GM21526 (cell line): ENCODE results near the gene EFCAB9.

Experiments
- ATAC-seq: cut with Tn5 transposase; IDR thresholded peaks from one replicate; pipeline ENCODE4 v1.9.1; 2021; ENCODE audit warnings: moderate library complexity; ENCODE audit not compliant: unreplicated experiment, low FRiP score

The EFCAB9 gene

DNA sequence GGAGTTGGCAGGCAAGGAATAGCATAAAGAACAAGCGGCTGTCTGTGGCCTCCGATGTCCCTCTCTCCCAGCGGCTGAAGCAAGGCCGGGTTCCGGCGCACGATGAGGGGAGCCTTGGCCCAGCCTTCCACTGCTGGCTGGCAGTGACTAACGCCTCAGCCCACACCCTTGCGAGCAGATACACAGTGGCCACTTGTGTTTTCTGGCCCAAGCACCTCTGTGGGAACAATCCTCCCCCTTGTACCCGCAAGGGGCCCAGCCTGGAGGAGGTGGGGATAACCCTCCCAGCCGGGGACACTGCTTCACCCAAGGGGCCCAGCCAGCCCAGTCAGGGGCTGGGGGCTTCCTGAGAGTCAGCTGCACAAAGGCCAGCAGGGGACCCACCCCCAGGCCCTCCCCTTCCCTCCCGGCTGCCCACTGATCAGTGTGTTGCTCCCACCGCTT is 29.2 kb upstream of the EFCAB9 start:
- ATAC-seq: no peak

DNA sequence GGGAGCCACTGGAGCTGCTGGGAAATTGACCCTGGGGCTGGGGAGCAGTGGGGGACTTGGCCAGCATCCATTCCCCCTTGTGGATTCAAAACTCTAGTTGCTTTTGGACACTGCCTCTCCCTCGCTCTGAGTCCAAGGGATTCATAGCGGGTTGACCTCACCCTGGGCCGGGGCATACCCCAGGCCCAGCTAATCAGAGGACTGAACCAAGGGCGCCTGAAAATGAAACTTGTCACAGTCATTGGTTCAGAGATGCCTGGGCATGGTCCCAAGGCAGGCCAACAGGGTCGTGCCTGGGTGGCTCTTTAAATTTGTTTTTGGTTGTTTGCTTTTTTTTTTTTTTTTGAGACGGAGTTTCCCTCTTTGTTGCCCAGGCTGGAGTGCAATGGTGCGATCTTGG is 28.5 kb upstream of the EFCAB9 start:
- ATAC-seq: no peak

DNA sequence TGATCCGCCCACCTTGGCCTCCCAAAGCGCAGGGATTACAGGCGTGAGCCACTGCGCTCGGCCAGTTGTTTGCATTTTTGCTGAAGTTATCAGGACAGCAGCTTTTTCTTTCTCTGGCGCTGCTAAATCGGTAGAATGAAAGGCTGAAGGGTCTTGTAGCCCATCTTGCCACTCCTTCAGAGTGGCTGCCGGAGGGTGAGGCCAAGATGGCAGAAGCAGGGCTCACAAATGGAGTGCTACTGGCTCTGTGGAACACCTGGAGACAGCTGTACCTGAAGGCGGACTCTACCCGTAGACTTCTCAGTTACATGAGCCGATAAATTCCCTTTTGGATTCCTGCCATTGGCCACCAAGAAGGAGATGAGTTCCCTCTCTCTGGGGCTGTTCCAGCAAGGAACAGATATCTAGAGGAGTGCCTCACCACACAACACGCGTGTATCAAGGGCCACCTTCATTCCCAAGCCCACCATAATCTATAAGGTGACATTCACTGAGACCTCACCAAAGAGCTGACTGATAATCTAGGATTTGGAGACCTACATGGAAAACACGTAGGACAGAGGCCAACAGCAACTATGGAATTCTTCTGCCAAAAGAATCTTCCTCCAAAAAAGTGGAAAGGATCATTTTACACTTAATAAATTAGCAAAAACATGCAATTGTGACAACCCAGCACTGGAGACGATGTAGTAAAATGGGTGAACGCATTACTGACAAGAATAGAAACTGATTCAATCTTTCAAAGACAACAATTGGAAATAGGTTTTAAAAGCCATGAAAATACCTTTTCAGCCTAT is 27.7 kb upstream of the EFCAB9 start:
- no peak for ATAC-seq

DNA sequence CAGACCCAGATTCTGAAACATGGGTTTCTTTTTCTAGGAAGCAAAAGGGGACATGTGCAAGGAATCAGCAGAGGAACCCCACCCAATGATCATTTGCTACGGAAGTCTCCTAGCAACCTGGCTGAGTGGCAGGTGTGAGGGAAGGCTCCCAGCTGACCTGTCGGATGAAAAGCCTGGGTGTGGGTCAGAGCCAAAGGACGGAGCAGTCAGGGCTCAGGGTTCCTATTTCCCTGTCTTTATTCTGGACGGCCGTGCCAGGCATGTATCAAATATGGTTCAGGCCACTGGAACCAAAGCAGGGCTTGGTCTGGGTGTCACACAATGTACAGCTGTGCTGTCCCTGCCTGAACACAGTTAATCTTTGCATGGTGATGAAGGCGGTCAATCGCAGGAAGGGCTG is 26.1 kb upstream of the EFCAB9 start:
- ATAC-seq: no peak

DNA sequence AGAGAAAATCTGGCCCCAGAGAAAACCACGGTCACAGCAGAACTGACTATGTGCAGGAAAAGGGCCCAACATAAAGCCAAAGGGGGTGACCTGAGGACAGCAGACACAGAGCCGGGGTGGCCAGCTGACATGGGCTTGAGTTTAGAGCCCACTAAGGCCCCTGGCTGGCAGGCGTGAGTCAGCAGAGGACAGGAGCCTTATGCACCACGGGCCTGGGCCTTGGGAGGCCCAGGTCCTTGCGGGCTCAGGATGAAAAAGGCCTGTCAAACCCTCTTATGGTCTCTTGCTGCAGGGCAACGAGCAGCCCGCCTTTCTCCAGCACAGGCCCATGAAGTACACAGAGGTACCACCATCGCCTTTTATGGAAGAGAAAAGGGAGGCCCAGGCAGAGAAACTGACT is 25.7 kb upstream of the EFCAB9 start:
- no peak for ATAC-seq

DNA sequence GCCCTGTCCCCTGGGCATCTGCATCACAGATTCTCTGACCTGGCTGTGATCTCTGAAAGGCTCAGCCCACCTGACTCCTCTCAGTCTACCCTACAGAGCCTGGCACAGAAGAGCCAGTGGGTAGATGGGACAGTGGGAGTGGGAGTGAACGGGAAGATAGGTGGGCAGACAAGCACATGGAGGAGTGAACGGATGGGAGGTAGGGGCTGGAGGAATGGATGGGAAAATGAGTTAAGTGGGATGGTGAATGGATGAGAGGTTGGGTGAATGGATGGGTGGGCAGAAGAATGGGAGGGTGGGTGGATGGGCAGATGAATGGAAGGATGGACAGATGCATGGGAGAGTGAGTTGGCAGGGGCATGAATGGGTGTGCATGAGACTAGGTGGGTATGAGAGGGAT is 24.8 kb upstream of the EFCAB9 start:
- ATAC-seq: no peak

DNA sequence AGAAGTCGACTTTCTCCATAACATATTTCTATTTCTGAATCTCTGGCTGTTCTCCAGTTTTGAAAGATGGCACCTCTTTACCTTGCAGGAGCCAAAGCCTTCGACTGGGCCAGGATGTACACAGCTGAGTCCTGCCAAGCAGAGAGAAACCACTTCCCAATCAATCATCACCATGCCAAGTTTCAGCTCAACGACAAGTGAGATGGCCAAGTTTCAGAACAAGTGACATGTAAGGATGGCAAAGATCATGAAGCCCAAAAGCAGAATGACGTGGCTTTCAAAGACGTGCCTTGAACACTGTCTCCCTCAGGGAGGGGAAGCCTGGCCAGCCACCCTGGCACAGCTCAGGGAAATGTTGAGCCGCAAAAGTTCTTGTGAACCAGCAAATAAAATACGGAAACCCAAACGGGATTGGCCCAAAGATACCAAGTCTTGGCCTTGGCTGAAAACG is 23.7 kb upstream of the EFCAB9 start:
- no peak for ATAC-seq

DNA sequence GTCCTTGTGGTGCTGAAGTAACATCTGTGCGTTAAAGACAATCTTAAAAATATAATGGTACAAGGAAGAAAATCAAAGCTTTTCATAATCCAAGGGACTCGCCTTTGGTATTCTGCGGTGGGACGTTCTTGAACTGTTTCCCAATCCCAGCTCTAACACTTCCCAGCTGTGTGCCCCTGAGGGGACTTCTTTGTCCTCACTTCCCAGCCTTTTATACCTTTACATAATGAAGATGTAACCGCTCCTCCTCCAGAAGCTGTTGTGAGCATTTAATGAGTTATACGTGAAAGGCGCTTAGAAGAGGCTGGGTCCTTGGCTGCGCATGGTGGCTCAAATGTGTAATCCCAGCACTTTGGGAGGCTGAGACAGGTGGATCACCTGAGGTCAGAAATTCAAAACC is 22.9 kb upstream of the EFCAB9 start:
- ATAC-seq: no peak

DNA sequence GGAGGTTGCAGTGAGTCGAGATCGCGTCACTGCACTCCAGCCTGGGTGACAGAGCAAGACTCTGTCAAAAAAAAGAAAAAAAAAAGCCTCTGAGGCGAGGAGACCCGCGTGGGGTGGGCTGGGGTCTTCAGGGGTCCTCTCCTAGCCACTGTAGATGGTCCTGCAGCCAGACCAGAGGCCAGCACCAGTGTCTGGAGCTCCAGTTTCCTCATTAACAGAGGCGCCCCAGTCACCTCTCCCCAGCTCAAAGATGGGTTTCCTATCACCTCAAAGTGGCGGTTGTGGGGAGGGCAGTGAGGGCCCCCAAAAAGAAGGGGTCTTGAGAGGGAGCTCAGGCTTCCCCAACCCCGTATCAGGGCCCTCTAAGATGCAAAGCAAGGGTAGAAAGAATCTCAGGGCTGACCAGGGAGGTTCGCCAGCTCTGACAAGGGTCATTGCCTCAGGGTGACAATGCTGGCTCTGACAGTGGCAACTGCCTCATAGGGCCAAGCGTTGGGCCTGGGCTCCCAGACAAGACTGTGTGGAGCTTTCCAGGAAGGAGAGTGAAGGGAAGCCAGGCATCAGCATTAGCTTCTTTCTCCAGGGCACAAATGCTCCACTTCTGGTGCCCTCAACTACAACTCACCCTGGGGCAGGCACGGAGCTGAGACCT is 20.9 kb upstream of the EFCAB9 start:
- ATAC-seq: no peak

DNA sequence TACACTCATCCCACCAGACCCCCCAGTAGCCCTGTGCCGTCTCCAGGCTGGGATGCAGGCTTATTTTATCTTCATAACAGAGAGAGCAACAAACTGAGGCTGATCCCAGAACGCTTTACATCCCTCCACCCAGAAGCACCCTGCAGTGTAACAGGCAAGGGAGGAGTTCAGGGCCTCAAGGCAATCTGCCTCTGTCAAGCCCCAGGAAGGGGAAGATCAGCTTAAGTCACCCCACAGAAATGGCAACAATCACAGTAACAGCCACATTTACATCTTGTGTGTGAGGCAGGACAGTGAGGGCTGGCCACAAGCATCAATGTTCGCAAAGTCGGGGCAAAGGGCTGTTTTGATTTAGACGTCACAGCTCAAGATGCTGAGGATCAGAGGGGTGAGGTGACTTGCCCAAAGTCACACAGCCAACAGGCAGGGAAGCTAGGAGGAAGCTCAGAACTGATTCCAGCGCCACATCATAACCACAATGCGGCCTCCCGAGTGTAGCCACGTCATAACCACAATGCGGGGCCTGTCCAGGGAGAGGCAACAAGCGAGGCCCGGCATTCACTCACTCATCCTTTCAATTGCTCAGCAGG is 20.3 kb upstream of the EFCAB9 start:
- ATAC-seq: no peak

DNA sequence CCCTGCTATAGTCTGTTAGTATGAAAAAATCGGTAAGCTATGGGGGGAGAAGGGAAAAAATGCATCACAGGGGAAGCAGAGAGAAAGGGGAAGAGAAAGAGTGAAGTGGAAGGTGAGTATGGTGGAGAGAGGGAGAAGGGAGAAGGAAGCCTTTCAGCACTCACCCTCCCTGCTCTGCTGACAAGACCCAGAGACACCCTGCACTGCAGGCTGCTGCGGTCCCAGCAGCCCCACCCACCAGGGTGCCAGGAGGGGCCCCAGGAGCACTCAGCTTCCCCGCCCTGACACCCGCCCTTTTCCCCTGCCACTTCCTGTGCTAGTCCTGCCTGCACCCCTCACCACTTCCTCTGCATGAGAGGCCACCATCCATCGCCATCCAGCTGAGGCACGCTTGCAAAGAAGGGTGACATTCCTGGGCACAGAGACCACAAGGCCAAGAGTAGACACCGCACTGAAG is 18.7 kb upstream of the EFCAB9 start:
- ATAC-seq: peak; percentile 54

DNA sequence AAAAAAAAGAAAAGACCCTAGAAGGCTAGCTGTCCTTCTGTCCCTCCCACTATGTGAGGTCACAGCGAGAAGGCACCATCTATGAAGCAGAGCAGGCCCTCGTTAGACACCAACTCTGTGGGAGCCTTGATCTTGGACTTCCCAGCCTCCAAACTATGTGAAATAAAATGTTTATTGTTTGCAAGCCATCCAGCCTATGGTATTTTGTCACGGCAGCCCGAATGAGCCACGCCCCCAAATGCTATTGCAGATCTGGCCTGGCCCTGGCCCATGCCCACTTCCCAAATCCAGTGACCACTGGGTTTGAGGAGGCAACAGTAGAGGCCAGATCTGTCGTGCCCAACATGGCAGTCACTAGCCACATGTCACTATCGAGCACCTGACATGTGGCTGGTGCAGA is 16.8 kb upstream of the EFCAB9 start:
- ATAC-seq: no peak

DNA sequence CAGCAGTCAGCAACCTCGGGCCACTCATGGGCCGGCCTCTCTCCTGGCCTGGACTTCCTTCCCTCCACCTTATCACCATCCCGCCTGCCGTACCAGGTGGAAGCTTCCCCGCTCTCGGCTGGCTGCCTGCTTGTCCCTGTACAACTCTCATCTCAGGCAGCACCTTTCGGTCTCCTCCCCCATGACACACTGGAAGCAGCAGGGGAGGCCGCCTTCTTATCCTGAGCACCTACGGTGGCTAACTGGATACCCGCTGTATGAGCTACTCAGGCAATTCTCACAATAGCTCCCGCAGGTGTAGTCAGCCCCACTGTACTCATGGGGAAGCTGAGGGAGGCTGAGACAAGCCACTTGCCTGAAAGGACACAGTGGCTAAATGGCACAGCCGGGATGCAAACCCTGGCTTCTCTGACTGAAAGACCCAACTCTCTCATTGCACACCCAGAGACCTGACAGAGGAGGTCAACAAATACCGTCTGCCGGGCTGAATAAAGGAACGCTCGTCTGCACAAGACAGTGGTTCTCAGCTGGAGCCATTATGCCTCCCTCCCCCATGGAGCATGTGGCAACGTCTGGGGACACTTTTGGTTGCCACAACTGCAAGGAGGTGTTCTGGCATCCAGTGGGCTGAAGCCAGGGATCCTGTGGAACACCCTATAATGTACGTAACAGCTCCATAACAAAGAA is 15.5 kb upstream of the EFCAB9 start:
- ATAC-seq: no peak

DNA sequence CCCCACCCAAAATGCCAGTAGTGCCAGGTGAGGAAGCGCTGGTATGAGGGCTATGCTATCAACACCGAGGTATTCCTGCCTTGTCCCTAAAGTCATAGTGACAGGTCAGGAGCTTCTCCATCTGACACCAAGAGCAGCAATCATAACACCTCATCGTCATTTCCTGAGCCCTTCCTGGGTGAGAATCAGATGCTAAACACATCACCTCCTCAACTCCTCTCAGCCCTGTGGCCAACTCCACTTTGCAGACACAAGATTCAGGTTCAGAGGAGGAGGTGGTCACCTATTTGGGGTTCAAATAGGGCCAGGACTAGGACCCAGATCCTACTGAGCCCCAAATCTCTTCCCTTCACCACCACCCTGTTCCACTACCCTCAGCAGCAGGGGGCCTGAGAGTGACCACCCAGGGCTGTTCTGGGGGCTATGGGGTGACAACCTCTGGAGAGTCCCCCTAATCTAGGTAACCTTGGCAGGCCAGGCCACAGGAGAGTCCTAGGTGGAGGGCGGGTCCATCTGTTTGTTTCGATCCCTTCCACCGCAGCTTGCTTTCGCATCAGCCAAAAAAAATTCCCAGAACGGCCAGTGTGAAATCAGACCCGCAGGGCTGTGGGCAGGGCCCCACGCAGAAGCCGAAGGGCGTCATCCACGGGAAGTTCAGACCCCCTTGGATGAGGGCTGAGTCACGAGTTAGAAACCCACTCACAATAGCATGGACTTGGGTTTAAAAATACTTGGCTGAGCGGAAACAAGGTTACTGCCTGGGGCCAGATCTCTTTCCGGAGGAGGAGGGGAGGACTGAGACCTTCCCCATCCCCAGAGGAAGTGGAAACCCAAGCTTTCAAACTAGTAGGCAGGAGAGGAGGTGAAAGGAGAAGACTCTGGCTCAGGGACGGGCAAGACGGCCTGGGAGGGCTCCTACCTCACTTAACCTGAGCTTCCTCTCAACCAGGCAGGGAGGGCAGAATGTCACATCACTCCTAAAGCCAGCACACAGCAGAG is 14.7 kb upstream of the EFCAB9 start:
- ATAC-seq: peak; percentile 32

DNA sequence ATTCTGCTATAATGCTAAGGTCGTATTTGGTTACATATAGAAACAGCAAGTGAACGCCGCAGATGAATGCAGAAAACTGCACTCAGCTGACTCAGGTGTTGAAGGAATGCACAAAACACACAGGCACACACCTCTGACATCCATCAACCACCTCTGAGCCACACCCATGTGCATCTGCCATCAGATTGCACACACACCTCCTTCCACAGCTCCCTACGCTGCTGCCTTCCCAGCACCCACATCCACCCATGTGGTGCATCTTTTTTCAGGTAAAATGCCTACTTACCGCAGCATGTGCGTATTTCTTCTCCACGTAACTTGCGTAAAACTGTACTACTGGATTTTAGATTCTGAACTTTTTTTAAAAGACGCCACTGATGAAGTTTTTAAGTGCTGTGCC is 13.0 kb upstream of the EFCAB9 start:
- ATAC-seq: no peak

DNA sequence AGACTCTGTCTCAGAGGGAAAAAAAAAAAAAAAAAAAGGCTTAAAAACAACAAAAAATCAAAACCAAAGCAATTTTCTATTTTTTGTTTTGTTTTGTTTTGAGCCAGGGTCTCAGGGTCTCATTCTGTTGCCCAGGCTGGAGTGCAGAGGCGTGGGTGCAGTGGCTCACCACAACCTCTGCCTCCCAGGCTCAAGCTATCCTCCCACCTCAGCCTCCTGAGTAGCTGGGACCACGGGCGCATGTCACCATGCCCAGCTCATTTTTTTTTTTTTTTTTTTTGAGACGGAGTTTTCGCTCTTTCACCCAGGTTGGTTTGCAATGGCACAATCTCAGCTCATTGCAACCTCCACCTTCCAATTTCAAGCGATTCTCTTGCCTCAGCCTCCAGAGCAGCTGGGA is 11.7 kb upstream of the EFCAB9 start:
- no peak for ATAC-seq

DNA sequence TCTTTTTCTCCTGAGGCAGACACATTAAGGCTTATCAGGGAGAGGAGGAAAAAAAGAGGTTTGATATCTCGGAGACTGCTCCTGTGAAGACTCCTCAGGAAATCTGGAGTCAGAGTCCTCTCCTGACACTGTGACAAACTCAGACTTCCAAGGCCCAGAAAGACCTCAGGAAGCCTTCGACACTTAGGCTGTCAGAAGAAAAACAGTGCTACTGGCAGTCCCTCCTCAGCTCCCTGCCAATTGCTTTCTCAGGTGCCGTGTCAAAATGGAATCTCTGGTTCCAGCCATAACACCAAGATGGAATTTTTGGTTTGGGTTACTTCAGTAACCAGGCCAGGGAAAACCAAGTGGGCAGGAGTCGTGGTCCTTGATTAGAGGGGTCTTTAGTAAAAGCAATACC is 10.1 kb upstream of the EFCAB9 start:
- ATAC-seq: no peak

DNA sequence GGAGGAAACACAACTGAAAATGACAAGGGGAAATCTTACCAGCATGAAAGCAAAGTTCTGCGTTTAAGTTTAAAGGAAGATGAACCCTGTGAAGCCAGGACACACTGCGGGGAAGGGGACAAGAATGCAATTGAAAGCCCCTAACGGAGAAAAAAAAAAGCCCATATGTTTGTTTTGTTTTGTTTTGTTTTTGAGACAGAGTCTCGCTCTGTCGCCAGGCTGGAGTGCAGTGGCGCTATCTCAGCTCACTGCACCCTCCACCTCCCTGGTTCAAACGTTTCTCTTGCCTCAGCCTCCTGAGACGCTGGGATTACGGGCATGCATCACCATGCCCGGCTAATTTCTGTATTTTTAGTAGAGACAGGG is 8.9 kb upstream of the EFCAB9 start:
- no peak for ATAC-seq

DNA sequence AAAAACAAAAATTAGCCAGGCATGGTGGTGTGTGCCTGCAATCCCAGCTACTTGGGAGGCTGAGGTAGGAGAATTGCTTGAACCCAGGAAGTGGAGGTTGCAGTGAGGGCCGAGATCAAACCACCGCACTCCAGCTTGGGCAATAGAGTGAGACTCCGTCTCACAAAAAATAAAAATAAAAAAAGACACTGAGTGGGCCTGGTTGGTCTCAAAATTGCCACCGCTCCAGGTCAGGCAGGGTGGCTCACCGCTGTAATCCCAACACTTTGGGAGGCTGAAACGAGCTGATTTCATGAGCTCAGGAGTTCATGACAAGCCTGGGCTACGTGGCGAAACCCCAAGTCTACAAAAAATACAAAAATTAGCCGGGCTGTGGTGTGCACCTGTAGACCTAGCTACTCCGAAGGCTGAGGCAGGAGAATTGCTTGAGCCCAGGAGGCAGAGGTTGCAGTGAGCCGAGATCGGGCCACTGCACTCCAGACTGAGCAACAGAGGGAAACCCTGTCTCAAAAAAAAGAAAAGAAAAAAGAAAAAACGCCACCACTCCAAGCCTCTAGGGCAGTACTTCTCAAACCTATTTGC is 7.8 kb upstream of the EFCAB9 start:
- ATAC-seq: no peak
